Measurements from ENCODE around the gene C16orf92.
A peak's percentile ranks its signal among the peaks of the same experiment; 100 is the strongest.

The C16orf92 gene

DNA sequence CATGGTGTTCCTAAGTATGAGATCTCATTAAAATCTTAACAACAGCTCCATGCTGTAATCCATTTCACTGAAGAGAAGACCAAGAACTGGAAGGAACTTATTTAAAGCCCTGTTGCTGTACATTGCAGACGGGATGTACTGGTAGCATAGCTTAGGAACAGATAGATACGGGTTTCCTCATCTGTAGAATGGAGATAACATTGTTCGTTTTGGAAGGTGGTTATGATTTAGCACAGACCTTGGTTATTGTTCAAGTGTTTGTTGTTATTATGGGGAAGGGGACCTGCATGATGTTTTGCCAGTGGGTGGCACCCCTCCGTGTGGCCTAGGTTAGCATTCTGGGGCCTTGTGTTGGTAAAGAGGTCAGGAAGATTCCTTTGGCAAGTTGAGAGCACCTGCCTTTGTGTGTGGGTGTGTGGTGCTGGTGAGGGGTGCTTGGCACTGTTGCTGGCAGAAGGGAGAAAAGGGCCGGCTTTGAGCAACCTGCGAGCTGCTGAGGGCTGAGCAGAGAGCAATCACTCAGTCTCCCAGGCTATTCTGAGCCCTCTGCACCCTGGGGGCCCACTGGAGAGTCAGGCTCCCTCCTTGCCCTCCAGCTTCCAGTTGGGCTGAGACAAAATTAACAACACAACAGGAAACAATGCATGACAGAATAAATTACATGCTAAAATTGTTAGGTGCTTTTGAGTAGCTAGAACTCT is 47.0 kb upstream of the C16orf92 start:
- Histone ChIP-seq H3K9me3 (no peaks in the 10 kb centered on the region), H3K4me1 (peaks cover 0 to 40% (median 28%) of the 10 kb centered on the region in 4 donors), H3K27ac (peak overlapping the region in 1 of 2 donors; percentile 86), H3K36me3 (peaks cover 26 to 42% (median 33%) of the 10 kb centered on the region in 3 donors), H3K4me3 (peak overlapping the region; percentile 70 to 90), H3K27me3 (no peaks in the 10 kb centered on the region)
- no peak for DNase-seq
- TF ChIP-seq, protein P1, sequence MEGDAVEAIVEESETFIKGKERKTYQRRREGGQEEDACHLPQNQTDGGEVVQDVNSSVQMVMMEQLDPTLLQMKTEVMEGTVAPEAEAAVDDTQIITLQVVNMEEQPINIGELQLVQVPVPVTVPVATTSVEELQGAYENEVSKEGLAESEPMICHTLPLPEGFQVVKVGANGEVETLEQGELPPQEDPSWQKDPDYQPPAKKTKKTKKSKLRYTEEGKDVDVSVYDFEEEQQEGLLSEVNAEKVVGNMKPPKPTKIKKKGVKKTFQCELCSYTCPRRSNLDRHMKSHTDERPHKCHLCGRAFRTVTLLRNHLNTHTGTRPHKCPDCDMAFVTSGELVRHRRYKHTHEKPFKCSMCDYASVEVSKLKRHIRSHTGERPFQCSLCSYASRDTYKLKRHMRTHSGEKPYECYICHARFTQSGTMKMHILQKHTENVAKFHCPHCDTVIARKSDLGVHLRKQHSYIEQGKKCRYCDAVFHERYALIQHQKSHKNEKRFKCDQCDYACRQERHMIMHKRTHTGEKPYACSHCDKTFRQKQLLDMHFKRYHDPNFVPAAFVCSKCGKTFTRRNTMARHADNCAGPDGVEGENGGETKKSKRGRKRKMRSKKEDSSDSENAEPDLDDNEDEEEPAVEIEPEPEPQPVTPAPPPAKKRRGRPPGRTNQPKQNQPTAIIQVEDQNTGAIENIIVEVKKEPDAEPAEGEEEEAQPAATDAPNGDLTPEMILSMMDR (IDR thresholded peaks at IDR 0.05) = no peak
- intact Hi-C loops (cut with DNase I; ENCODE audit: low total_unique reads) = no loop called here

DNA sequence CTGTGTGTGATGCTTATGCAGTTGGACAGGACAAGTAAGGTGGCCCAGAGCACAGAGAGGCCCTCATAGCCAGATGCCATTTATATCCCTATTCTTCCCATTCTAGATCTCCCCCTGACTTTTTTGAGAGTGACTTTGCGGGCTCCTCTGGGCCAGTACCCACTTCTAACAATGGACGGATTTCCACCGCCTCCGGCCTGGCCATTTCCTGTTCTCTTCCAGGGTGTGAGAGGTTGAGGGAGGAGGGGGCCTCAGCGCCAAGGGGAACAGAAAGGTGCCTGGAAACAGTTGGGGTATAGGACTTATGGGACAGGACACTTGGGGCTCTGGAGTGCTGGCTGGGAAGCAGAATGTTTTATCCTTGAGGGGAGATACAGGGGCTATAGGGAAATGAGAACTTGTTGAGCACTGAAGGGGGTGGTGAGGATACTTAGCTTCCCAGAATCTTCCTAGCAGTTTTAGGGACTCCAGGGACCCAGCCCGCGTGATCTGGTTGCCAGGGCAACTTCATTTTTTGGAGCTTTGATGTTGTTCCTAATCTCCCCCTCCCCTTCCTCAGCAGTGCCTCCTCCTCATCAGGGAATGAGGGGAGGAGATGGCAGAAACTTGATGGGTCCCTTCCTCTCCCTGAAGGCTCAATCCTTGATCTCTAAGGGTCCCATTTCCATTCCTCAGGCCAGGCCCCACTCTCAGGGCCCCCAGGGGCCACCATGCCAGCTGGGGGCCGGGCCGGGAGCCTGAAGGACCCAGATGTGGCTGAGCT is 45.8 kb upstream of the C16orf92 start:
- TF ChIP-seq, protein P1 (IDR thresholded peaks at IDR 0.05) = no peak
- no peaks in the 10 kb centered on the region for H3K9me3 ChIP-seq
- no peak for DNase-seq
- H3K27me3 ChIP-seq = no peaks in the 10 kb centered on the region
- peaks cover 39 to 50% (median 46%) of the 10 kb centered on the region in 3 donors for H3K36me3 ChIP-seq
- peaks cover 0 to 40% (median 28%) of the 10 kb centered on the region in 4 donors for H3K4me1 ChIP-seq
- intact Hi-C loops (cut with DNase I; ENCODE audit: low total_unique reads) = no loop called here
- H3K4me3 ChIP-seq = no peak overlapping the region
- peak overlapping the region in 1 of 2 donors; percentile 16 for H3K27ac ChIP-seq

DNA sequence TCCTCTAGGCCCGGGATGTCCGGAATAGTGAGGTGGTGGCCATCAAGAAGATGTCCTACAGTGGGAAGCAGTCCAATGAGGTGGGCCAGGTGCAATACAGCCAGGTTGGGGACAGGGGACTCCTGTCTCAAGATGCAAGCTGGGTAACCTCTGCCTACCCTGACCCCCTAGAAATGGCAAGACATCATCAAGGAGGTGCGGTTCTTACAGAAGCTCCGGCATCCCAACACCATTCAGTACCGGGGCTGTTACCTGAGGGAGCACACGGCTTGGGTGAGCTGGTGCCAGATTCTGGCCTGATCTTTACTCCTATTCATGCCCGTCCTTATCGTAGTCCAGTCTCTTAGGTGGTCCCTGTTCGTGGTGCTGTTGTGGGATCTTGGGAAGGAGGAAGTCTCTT is 44.9 kb upstream of the C16orf92 start:
- no peak for DNase-seq
- no peak overlapping the region for H3K4me3 ChIP-seq
- no peak overlapping the region for H3K27ac ChIP-seq
- peaks cover 0 to 39% (median 28%) of the 10 kb centered on the region in 4 donors for H3K4me1 ChIP-seq
- no peaks in the 10 kb centered on the region for H3K9me3 ChIP-seq
- TF ChIP-seq, protein P1 (IDR thresholded peaks at IDR 0.05) = no peak
- intact Hi-C loops (cut with DNase I; ENCODE audit: low total_unique reads) = no loop called here
- H3K27me3 ChIP-seq = no peaks in the 10 kb centered on the region
- peaks cover 47 to 58% (median 55%) of the 10 kb centered on the region in 3 donors for H3K36me3 ChIP-seq

DNA sequence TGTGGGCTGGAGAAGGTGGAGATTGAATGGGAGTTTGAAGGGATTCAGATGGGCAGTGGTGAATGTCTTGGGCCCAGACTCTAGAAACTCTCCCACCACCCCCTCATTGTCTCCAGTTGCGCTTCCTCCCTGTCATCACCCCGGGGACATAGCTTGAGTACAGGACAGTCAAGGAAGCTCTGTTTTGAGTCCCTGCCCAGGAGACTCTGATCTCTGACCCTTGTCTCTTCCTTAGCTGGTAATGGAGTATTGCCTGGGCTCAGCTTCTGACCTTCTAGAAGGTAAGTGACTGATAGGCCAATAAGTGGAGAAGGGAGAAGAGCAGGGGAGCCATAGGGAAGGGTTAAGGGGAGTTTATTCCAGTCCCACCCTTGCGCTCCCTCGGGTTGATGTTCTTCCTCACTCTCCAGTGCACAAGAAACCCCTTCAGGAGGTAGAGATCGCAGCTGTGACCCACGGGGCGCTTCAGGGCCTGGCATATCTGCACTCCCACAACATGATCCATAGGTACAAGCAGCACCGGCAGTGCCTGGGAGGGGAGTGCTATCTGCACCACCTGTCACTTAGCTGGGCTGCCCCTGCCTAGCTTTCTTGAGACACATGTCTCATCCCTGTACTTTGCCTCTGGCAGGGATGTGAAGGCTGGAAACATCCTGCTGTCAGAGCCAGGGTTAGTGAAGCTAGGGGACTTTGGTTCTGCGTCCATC is 44.3 kb upstream of the C16orf92 start:
- intact Hi-C loops (cut with DNase I; ENCODE audit: low total_unique reads) = no loop called here
- no peaks in the 10 kb centered on the region for H3K27me3 ChIP-seq
- H3K4me3 ChIP-seq = no peak overlapping the region
- no peaks in the 10 kb centered on the region for H3K9me3 ChIP-seq
- peaks cover 0 to 35% (median 26%) of the 10 kb centered on the region in 4 donors for H3K4me1 ChIP-seq
- TF ChIP-seq, protein P1 (IDR thresholded peaks at IDR 0.05) = no peak
- no peak overlapping the region for H3K27ac ChIP-seq
- peaks cover 53 to 64% (median 61%) of the 10 kb centered on the region in 3 donors for H3K36me3 ChIP-seq
- DNase-seq = no peak

DNA sequence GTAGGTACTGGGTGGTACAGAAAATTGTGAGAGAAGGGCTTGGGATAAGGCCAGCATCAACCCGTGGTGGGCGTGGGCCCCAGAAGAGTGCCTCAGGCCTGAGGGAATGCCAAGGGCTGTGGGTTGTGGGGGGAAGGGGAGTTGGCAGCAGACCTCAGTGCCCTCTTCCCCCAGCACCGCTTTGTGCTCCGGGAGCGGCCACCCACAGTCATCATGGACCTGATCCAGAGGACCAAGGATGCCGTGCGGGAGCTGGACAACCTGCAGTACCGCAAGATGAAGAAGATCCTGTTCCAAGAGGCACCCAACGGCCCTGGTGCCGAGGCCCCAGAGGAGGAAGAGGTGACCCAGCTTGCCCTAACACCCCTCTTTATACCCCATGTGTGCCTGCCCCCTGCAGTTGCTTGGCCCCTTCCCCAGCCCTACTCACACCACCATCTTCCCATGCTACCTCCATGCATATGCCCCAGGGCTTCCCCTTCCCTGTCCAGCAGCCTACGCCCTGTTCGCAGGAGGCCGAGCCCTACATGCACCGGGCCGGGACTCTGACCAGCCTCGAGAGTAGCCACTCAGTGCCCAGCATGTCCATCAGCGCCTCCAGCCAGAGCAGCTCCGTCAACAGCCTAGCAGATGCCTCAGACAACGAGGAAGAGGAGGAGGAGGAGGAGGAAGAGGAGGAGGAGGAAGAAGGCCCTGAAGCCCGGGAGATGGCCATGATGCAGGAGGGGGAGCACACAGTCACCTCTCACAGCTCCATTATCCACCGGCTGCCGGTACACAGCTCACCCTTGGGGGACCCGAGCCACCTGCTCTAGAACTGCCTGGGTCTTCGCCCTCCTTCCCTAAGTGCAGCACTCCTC is 40.2 kb upstream of the C16orf92 start:
- H3K27ac ChIP-seq = no peak overlapping the region
- H3K4me3 ChIP-seq = no peak overlapping the region
- intact Hi-C loops (cut with DNase I; ENCODE audit: low total_unique reads) = no loop called here
- H3K9me3 ChIP-seq = no peaks in the 10 kb centered on the region
- H3K36me3 ChIP-seq = peaks cover 93 to 100% (median 100%) of the 10 kb centered on the region in 3 donors
- no peak for DNase-seq
- TF ChIP-seq, protein P1 (IDR thresholded peaks at IDR 0.05) = no peak
- H3K27me3 ChIP-seq = no peaks in the 10 kb centered on the region
- no peaks in the 10 kb centered on the region for H3K4me1 ChIP-seq
